ENCODE measurements around the gene LGALS1.
"Not testable (repeated sequence)": the region's sequence is repeated elsewhere in the genome, so short reads cannot be mapped to it uniquely, and the experiment has no call there.

The LGALS1 gene

DNA sequence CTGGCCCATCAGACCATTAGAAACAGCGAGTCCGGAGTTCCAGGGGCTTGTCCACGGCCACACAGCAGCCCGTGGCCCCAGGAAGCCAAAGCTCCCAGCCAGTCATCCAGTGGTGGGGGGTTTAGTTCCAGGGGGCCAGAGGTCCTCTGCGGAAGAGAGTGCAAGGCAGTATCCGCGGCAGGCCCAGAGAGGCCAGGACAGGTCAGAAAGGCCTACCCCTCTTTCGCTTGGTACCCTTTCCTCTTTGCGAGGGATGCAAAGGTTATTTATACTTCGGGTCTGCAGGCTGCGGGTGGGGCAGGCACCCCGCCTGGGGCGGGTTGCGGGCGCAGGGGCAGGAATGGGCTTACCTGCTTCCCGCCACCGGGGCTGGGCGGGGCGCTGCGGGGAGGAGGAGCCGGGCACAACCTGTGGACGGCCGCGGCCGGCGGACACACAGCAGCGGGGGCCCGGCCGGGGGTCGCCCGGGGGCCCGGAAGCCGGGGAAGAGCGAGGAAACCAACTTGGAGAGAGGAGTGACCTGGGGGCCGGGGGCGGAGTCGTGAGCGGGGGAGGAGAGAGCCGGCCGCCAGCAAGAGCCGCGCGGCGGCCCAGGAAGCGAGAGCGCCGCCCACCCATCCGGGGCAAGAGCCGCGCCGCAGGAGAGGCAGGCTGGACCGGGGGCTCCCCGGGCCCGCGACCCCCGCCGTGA is 36.2 kb upstream of the LGALS1 start, which contains the start of gene SH3BP1:
TSS of gene SH3BP1 (plus strand) at position 600 of the 691 bp plus-strand sequence. CDS start 119 bp downstream, outside the sequence.
- in situ Hi-C loops (cut with MboI; ENCODE audit: low sequenced_read_pairs): no loop called here

DNA sequence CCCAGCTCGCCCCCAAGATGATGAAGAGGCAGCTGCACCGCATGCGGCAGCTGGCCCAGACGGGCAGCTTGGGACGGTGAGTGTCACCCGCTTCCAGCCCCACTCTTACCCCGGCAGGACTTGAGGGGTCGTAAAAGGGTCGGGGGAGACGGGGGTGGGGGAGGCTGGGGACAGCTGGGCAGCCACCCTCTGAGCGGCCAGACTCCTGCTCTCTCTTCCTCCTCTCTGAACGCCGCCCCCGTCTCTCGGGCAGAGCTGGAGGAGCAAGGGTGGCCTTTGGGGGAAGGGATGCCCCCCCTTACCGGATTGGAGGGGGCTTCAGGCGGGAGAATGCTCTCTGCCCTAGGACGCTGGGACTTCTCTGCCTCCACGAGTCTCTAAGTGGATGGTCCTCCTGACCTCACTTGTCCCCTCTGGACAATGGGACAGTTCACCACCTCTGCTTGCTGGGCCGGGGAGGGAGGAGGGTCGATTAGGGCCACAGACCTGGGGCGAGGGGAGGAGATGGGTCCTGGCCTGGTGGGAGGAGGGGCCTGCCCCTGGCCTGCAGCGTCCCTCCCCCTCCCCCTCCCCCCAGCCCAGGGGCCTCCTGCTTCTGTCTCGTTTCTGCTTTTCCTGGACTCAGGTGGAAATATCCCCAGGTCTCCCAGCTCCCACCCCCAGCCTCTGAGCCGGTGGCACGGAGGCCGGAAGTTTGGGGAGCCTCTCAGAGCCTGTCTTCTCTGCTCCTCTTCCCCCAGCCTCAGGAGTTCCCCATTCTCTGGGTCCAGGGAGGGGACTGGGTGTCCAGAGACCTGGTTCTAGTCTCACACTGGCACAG is 35.5 kb upstream of the LGALS1 start:
- in situ Hi-C loops (cut with MboI; ENCODE audit: low sequenced_read_pairs): no loop called here

DNA sequence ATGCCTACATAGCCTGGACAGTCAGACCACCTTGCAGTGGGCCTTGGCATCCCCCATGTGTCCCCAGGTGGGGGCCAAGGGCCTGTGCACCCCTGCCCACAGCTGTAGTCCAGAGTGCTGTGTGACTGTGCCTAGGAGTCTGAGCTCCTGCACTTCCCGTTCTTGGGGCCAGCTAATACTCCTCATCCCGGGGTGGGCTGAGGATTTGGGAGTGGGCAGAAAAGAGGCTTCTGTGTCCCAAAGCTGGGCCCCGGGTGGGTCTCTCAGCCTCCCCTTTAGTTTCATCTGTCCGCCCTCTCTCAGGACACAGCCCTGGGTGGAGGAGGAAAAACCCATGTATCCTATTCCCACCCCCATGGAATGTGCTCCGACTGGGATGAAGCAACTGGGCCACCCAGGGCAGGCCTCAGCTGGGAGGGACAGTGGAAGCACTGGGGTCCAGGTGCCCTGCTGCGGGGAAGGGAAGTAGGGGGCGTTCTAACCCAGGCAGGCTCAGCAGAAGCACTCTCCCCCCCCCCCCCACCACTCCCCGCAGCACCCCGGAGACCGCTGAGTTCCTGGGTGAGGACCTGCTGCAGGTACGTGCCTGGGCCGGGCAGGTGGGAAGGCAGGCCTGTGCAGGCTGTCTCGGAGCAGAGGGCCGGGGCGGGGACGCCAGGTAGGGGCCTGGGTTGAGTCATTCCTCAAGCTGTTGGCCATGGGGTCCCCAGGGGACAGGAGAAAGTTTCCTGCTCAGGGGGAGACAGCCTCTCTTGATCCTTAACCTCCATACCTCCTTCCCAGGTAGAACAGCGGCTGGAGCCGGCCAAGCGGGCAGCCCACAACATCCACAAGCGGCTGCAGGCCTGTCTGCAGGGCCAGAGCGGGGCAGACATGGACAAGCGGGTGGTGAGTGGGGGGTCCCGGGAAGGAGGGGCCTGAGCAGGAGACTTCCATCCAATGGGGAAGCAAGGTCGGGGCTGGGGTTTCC is 34.6 kb upstream of the LGALS1 start:
- in situ Hi-C loops (cut with MboI; ENCODE audit: low sequenced_read_pairs): no loop called here

DNA sequence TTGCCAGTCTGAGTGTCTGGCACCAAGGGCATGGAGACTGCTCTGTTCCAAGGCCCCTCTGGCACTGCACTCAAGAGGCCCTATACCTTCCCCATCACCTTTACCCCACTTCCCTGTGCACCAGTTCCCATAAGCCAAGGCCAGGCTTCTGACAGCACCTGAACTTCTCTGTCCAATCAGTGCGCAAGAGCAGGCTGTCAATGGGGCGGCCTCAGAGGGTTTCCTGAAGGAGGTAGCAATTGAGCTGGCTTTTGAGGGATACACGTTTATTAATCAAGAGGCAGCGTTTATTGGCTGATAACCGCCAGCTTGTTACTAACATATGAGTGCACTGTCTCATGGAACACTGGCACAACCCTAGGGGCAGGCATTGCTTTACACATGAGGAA is 33.9 kb upstream of the LGALS1 start:
- in situ Hi-C loops (cut with MboI; ENCODE audit: low sequenced_read_pairs): no loop called here

DNA sequence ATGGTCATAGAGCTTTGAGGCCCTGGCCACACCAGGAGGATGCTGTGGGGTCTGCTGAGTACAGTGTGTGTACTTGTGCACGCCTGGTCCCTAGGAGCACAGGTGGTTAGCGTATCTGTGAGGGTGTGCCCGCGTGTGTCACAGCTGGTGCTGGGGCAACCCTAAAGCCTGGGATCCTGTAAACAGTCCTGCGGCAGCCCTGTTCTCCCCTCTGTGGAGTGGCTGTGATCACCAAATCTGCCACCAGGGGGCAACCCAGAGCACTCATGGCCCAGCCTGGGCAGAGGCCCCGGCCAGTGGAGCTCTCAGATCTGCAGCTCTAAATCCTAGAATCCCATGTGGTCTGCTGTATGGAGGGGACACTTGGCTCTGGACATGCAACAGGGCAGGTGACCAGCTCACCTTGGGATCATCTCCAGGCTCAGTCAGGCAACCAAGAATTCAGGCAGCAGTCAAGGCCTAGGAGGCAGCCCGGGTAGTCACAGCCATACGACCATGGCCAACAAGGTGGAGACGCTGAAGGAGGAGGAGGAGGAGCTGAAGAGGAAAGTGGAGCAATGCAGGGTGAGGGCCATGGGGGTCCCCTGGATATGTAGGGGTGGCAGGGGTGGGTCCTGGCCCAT is 32.1 kb upstream of the LGALS1 start:
- in situ Hi-C loops (cut with MboI; ENCODE audit: low sequenced_read_pairs): no loop called here

DNA sequence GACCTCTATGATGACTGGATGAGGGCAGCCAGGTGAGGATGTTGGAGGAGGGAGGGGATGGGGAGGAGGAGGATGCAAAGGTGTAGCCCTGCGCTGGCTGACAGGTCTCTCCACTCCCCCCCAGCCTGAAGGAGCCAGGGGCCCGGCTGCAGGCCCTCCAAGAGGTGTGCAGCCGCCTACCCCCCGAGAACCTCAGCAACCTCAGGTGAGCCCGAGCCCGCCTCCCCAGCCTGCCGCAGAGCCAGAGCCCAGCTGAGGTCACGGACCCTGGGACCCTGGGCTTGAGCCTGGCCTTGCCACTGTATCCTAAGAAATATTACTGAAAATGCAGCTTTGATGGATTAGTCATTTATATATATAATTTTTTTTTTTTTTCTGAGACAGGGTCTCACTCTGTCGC is 28.1 kb upstream of the LGALS1 start:
- in situ Hi-C loops (cut with MboI; ENCODE audit: low sequenced_read_pairs): no loop called here

DNA sequence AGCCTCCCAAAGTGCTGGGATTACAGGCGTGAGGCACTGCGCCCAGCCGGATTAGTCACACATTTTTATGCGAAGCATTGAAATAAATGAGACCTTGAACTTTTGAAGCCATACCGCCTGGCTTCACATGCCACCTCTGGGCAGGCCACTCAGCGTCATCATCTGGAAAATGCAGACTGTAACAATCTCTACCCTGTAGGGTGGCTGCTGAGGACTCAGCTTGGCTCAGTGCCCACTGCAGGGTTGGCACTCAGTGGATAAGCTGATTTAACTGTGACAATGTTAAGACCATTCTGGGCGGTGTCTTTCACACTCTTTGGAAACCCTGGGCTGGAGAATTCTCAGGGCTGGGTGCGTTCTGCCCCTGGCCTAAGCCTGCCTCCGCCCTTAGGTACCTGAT is 27.5 kb upstream of the LGALS1 start:
- in situ Hi-C loops (cut with MboI; ENCODE audit: low sequenced_read_pairs): no loop called here

DNA sequence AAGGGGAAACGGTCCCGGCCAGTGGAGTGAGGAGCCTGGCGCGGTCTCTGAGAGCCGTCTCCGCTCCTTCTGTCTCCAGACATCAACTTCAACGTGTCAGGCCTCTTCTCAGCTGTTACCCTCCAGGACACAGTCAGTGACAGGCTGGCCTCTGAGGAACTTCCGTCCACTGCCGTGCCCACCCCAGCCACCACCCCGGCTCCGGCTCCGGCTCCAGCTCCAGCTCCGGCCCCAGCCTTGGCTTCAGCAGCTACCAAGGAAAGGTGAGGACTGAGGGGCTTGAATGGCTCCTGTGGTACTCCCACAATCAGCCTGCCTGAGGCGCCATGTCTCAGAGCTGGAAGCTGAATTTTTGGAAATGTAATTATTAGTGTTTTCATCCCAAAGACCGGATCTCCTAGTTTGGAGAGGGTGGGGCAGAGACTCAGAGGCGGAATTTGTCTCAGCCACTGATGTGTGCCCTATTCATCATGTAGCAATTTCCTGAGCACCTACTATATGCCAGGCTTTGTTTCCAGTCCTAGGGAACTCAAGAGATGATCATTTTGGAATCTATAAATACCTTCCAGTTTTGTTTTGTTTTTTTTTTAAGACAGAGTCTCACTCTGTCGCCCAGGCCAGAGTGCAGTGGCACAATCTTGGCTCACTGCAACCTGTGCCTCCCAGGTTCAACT is 24.8 kb upstream of the LGALS1 start:
- in situ Hi-C loops (cut with MboI; ENCODE audit: low sequenced_read_pairs): no loop called here

DNA sequence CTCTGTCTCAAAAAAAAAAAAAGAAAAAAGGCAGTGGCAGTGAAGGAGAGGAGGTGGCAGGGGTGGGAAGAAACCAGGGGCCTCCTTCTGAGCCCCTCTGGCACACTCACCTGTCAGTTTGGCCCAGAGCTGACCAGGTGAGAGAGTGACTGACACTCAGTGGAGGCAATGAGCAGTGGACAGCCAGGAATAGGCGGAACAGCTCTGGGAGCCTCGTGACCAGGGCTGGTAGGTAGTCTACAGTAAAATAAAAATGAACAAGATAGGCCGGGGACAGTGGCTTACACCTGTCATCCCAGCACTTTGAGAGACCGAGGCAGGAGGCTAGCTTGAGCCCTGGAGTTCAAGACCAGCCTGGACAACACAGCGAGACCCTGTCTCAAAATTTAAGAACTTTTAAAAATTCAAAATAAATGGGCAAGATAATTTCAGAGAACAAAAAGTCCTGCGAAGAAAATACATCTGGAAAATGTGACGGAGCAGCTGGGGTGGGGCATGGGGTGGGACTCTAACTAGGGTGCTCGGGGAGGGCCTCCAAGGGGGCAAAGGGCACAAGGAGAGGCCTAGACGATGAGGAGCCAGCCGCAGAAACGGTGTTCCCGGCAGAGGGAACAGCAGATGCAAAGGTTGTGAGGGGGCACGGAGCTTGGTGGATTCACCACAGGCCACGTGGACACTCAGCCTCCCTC is 20.7 kb upstream of the LGALS1 start:
- in situ Hi-C loops (cut with MboI; ENCODE audit: low sequenced_read_pairs): no loop called here

DNA sequence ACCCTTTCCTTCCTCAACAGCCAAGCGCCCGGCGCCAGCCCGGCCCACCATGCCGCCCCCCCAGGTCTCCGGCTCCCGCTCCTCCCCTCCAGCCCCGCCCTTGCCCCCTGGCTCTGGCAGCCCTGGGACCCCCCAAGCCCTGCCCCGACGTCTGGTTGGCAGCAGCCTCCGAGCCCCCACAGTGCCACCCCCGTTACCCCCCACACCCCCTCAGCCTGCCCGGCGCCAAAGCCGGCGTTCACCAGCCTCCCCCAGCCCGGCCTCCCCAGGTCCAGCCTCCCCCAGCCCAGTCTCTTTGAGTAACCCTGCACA is 20.2 kb upstream of the LGALS1 start:
- in situ Hi-C loops (cut with MboI; ENCODE audit: low sequenced_read_pairs): no loop called here

DNA sequence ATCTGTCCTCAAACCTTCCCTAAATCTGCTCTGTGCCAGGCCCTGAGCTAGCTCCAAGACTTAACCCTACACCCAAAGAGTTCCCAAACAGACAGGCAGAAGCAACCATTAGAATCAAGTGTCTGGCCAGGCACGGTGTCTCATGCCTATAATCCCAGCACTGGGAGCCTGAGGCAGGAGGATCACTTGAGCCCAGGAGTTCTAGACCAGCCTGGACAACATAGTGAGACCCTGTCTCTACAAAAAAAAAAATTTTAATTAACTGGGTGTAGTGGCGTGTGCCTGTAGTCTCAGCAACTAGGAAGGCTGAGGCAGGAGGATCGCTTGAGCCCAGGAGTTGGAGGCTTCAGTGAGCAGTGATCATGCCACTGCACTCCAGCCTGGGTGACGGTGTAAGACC is 18.9 kb upstream of the LGALS1 start:
- in situ Hi-C loops (cut with MboI; ENCODE audit: low sequenced_read_pairs): not testable (repeated sequence)

DNA sequence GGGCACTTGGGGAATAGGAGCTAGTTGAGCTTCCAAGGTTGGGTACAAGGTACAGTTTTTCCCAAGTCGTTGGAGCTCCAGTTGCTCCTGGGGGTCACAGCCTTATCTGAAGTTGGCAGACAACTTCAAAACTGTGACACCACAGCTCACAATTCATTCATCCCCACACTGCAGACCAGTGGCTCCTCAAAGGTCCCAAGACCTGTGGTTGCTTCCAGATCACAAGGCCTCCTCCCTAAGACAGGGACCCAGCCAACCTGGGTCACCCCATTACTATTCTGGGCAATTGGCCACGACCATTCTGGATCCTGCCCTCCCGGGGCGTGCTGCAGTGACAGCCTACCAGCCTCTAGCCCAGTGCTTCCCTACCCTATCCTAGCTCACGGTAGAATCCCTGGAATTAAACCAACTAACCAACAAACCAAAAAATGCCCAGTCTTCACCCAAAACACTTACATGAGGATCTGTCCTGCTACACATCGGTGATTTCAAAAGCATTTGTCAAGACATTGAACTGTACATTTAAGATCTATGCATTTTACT is 17.8 kb upstream of the LGALS1 start:
- in situ Hi-C loops (cut with MboI; ENCODE audit: low sequenced_read_pairs): no loop called here

DNA sequence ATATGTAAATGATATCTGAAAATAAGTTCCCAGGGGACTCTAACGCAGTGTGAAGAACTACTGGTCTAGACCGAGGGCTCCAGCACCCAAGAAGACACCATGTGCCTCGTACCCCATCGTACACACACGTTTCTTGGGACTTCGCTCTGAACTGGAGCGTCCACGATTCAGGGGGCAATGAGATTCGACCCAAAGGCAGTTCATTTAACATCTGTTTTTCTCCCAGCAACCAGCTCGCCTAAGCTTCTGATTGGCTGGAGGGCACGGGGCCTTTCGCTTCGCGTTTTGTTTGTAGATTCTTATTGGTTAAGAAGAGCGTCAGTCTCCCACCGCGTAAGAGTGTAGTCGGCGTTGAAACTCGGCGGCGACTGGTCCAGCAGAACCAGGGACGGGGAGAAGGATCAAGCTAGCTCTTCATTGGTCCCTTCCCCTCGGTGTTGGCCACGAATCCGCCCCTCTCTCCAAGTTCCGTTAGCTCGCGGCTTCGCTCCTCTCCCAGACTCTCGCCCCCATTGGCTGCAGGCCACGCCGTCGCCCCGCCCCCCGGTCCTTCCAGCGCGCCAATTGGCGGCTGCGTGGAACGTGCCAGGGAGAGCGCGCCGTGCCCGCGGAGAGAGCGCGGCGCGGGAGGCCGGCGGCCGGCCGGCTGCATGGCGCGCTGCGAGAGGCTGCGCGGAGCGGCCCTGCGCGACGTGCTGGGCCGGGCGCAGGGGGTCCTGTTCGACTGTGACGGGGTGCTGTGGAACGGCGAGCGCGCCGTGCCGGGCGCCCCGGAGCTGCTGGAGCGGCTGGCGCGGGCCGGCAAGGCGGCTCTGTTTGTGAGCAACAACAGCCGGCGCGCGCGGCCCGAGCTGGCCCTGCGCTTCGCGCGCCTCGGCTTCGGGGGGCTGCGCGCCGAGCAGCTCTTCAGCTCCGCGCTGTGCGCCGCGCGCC is 17.0 kb upstream of the LGALS1 start, which contains the start of gene PDXP:
TSS of gene PDXP (plus strand) at position 591 of the 933 bp plus-strand sequence. CDS start at position 651, 60 bp downstream.
- in situ Hi-C loops (cut with MboI; ENCODE audit: low sequenced_read_pairs): no loop called here

DNA sequence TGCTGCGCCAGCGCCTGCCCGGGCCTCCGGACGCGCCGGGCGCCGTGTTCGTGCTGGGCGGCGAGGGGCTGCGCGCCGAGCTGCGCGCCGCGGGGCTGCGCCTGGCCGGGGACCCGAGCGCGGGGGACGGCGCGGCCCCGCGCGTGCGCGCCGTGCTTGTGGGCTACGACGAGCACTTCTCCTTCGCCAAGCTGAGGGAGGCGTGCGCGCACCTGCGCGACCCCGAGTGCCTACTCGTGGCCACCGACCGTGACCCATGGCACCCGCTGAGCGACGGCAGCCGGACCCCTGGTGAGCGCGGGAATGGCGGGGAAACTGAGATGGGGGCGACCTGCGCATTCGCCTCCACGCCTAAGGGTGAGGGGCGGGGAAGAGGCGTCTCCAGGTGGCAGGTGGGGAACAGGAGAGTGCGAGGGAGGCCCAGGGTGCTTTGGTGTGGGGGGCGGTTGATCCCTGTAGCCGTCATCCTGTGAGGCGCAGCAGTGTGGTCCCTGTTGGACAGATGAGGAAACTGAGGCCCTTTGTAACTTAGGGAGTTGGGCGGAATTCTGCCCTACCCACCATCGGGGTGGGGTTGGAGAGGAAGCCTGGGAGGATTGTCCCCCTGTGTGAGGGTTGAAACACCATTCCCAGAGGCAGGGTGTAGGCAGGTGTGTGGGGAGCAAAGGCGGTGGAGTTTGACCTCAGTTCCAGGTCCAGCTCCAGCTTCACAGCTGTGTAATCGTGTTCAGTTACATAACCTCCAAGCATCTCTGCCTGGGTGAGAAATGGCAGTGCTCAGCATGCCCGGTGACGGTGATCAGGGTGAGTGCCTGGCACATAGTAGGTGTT is 16.2 kb upstream of the LGALS1 start:
- in situ Hi-C loops (cut with MboI; ENCODE audit: low sequenced_read_pairs): no loop called here

DNA sequence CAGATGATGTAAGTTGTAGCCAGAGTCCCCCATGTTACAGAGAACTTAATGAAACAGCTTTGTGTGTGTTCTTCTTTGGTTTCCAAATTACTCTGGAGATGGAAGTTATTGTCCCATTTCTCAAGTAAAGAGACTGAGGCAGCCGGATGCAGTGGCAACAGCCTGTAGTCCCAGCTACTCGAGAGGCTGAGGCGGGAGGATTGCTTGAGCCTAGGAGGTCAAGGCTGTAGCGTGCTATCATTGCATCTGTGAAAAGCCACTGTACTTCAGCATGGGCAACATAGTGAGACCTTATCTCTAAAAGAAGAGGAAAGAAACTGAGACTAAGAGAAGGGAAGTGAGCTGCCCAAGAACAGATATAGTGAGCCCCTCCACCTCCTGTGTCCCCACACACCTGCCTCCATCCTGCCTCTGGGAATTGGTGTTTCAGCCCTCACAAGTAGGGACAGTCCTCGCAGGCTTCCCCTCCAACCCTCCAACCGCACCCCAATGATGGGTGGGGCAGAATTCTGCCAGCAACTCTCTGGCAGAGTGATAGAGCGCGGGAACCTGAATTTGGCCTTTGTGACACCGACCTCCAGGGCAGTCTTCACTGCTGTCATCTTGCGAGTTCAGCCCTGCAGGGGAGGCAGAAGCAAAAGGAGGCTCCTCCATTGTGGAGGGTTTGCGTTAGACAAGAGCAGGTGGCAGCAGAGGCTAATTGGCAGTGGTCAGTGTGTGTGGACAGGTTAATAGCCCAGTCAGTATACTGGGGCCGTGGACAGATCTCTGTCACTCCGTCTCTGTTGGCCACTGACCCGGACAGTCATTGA is 15.3 kb upstream of the LGALS1 start:
- in situ Hi-C loops (cut with MboI; ENCODE audit: low sequenced_read_pairs): no loop called here

DNA sequence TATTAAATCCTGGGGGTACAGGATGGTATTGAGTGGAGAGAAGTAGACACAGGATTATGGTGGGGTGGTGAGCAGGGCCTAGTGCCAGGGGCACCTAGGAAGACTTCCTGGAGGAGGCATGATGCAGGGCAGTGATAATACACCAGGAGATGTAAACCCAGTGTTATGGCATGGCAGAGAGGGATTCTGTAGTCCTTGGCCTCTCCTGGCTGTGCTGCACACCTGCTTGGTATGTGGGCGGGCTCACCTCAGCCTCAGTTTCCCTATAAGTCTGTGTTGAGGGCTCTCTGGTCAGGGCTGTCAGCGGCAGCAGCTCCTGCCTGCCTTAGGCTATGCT is 14.8 kb upstream of the LGALS1 start:
- in situ Hi-C loops (cut with MboI; ENCODE audit: low sequenced_read_pairs): no loop called here
